PC-3 (cell line): ENCODE measurements around the gene EZR. TPM values are rescaled to one million over a fixed set of nuclear protein-coding genes. Genes with fewer than 3 reads are reported as not detected.

Source experiments
- ATAC-seq: fragments of 200-7000 bp; cut with Tn5 transposase; 2 replicates; pipeline ENCODE4 v1.9.1; 2020; ENCODE audit warnings: mild to moderate bottlenecking, moderate library complexity
- BruUV-seq: library from RNA; stranded (reverse); fragments of 400-500 nt; replicated peaks from 2 replicates; lab custom pipeline; 2021; lab: Mats Ljungman, UMichigan
- CTCF ChIA-PET: fragments of 300-600 bp; sonication (Branson Sonifier 250); formaldehyde crosslinking; loops from one replicate; lab custom pipeline; 2022; ENCODE audit warnings: antibody characterized with exemption; lab: Charles Lee
- POLR2A ChIA-PET: fragments of 300-600 bp; sonication (Branson Sonifier 250); formaldehyde crosslinking; loops from one replicate; lab custom pipeline; 2022; ENCODE audit warnings: antibody characterized with exemption; ENCODE audit not compliant: unreplicated experiment; lab: Charles Lee
- DNase-seq: peaks from one replicate; pipeline ENCODE4 v3.0.0-alpha.2; 2015
- H2AFZ ChIP-seq: fragments of 300-600 bp; sonication (generic); 2 replicates; pipeline ENCODE4 v1.6.0; 2016; ENCODE audit warnings: antibody characterized with exemption, low read length
- H3F3A ChIP-seq: fragments of 300-600 bp; sonication (generic); one replicate; pipeline ENCODE4 v1.6.0; 2017; ENCODE audit warnings: antibody characterized with exemption, low read length, control low read depth, mild to moderate bottlenecking; ENCODE audit not compliant: unreplicated experiment
- H3K27ac ChIP-seq: fragments of 300-600 bp; sonication (generic); 2 replicates; pipeline ENCODE4 v1.5.1; 2016; ENCODE audit warnings: mild to moderate bottlenecking, low read length
- H3K27me3 ChIP-seq: fragments of 300-600 bp; sonication (generic); 2 replicates; pipeline ENCODE4 v1.6.1; 2016; ENCODE audit warnings: low read length, mixed read lengths
- H3K36me3 ChIP-seq: fragments of 300-600 bp; sonication (generic); 2 replicates; pipeline ENCODE4 v1.6.1; 2016; ENCODE audit warnings: low read depth, mixed run types, low read length, mixed read lengths
- H3K4me1 ChIP-seq: fragments of 300-600 bp; sonication (generic); 2 replicates; pipeline ENCODE4 v1.5.1; 2016; ENCODE audit warnings: low read length; ENCODE audit not compliant: insufficient read depth
- H3K4me2 ChIP-seq: fragments of 300-600 bp; sonication (generic); 2 replicates; pipeline ENCODE4 v1.6.0; 2016; ENCODE audit warnings: low read length
- H3K4me3 ChIP-seq: fragments of 300-600 bp; sonication (generic); 2 replicates; pipeline ENCODE4 v1.5.1; 2016; ENCODE audit warnings: mild to moderate bottlenecking, low read length, mixed read lengths
- H3K79me2 ChIP-seq: fragments of 300-600 bp; sonication (generic); 2 replicates; pipeline ENCODE4 v1.6.1; 2017; ENCODE audit warnings: low read length, mixed read lengths
- H3K9ac ChIP-seq: fragments of 300-600 bp; sonication (generic); 2 replicates; pipeline ENCODE4 v1.6.0; 2016; ENCODE audit warnings: mild to moderate bottlenecking, low read length
- H3K9me2 ChIP-seq: fragments of 300-600 bp; sonication (generic); replicated peaks from 2 replicates; pipeline ENCODE4 v1.6.1; 2016; ENCODE audit warnings: mixed run types, low read length, mixed read lengths
- H3K9me3 ChIP-seq: fragments of 300-600 bp; sonication (generic); 2 replicates; pipeline ENCODE4 v1.6.1; 2016; ENCODE audit warnings: low read length, mixed read lengths
- H4K20me1 ChIP-seq: fragments of 300-600 bp; sonication (generic); 2 replicates; pipeline ENCODE4 v1.6.1; 2016; ENCODE audit warnings: low read length, mixed read lengths
- EZH2 ChIP-seq: fragments of 300-600 bp; sonication (generic); IDR thresholded peaks from one replicate; pipeline ENCODE4 v1.6.1; 2017; ENCODE audit warnings: antibody characterized with exemption, mild to moderate bottlenecking, low read length; ENCODE audit not compliant: unreplicated experiment
- EZH2phosphoT487 ChIP-seq: fragments of 300-600 bp; sonication (generic); IDR thresholded peaks from 2 replicates; pipeline ENCODE4 v1.6.1; 2018; ENCODE audit warnings: mild to moderate bottlenecking, antibody characterized with exemption, low read length, borderline replicate concordance
- intact Hi-C: fragments of 100-400 bp; cut with micrococcal nuclease; formaldehyde crosslinking; loops from 2 replicates; pipeline ENCODE4 v1.9.0; 2023
- total RNA-seq: library from RNA; depleted of rRNA; stranded (reverse); fragments of >200 nt; gene quantifications from 2 replicates; pipeline ENCODE4 v1.2.3, GENCODE V29; 2014
- TF ChIP-seq, protein P1 (sequence below): fragments of 300-600 bp; sonication (generic); conservative IDR thresholded peaks from 2 replicates; pipeline ENCODE4 v1.5.1; 2017; ENCODE audit warnings: antibody characterized with exemption, low read depth, mild to moderate bottlenecking, low read length

The EZR gene
- total RNA-seq, 1 experiment from 2014 or later = 182 TPM

DNA sequence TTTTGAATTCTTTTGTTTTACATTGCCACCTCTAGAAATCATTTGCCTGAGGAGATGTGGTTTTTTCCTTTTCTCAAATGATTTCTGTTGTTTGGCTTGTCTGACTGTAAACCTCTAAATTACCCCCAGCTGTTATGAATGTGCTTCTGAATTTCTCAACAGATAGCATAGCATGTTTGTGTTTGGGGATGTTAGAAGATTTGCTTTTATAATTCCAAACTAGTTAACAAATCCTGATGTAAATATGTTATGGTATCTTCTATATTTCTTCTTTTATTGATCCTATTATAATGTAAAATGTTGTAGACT lies 31.6 kb upstream of the EZR start:
- H3K9ac ChIP-seq = peak overlapping the region; percentile 96
- H3K9me3 ChIP-seq = no peaks in the 10 kb centered on the region
- CTCF ChIA-PET = no interaction called here
- peak; percentile 6 for DNase-seq
- no peaks in the 10 kb centered on the region for H4K20me1 ChIP-seq
- peak overlapping the region; percentile 99 for H3K27ac ChIP-seq
- no peak overlapping the region for H2AFZ ChIP-seq
- H3F3A ChIP-seq = no peaks in the 10 kb centered on the region
- no TSS peak for BruUV-seq
- H3K4me3 ChIP-seq = peak overlapping the region; percentile 60; the same call in 1 of the 2 replicates
- H3K79me2 ChIP-seq = peaks cover 11% of the 10 kb centered on the region
- H3K4me1 ChIP-seq = peaks cover 61% of the 10 kb centered on the region
- H3K27me3 ChIP-seq = no peaks in the 10 kb centered on the region
- no peak for ATAC-seq
- POLR2A ChIA-PET = interaction anchor here (1.1 kb wide), 1 partner anchor 32 kb away, joined by 7 read pairs; the partner anchor contains the start of gene EZR
- no peaks in the 10 kb centered on the region for H3K36me3 ChIP-seq
- no peaks in the 10 kb centered on the region for H3K9me2 ChIP-seq
- H3K4me2 ChIP-seq = peak overlapping the region; percentile 89
- intact Hi-C loops = loop anchor here (1.0 to 10.0 kb wide), 3 partner anchors 31 to 208 kb away; partner anchors contain the start of genes DYNLT1 and EZR
- TF ChIP-seq EZH2 (no peak), EZH2phosphoT487 (no peak)
- TF ChIP-seq, protein P1, sequence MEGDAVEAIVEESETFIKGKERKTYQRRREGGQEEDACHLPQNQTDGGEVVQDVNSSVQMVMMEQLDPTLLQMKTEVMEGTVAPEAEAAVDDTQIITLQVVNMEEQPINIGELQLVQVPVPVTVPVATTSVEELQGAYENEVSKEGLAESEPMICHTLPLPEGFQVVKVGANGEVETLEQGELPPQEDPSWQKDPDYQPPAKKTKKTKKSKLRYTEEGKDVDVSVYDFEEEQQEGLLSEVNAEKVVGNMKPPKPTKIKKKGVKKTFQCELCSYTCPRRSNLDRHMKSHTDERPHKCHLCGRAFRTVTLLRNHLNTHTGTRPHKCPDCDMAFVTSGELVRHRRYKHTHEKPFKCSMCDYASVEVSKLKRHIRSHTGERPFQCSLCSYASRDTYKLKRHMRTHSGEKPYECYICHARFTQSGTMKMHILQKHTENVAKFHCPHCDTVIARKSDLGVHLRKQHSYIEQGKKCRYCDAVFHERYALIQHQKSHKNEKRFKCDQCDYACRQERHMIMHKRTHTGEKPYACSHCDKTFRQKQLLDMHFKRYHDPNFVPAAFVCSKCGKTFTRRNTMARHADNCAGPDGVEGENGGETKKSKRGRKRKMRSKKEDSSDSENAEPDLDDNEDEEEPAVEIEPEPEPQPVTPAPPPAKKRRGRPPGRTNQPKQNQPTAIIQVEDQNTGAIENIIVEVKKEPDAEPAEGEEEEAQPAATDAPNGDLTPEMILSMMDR = no peak

- Histone ChIP-seq H3K27me3 (no peaks in the 10 kb centered on the region), H3K27ac (peak overlapping the region; percentile 99), H3K9me2 (no peaks in the 10 kb centered on the region), H3K4me3 (peak overlapping the region; percentile 60), H3F3A (no peaks in the 10 kb centered on the region), H3K4me1 (peaks cover 61% of the 10 kb centered on the region), H2AFZ (no peak overlapping the region), H4K20me1 (no peaks in the 10 kb centered on the region), H3K9me3 (no peaks in the 10 kb centered on the region), H3K4me2 (peak overlapping the region; percentile 89), H3K9ac (peak overlapping the region; percentile 96), H3K36me3 (no peaks in the 10 kb centered on the region), H3K79me2 (peaks cover 11% of the 10 kb centered on the region)
- ChIA-PET CTCF (no interaction called here), POLR2A (interaction anchor here (1.1 kb wide), 1 partner anchor 31 kb away, joined by 7 read pairs; the partner anchor contains the start of gene EZR)
- TF ChIP-seq EZH2phosphoT487 (no peak), EZH2 (no peak)
- TF ChIP-seq, protein P1 = no peak
- ATAC-seq (peak; percentile 52), DNase-seq (peak; percentile 97)
- BruUV-seq = TSS peak; percentile 53
- intact Hi-C loops = loop anchor here (1.0 to 10.0 kb wide), 3 partner anchors 31 to 208 kb away; partner anchors contain the start of genes DYNLT1 and EZR
Observed at GRCh38 chr6:158849899-158850806, 31.0 kb upstream of the EZR start.

- ATAC-seq (no peak), DNase-seq (peak; percentile 13)
- Histone ChIP-seq H3K36me3 (no peaks in the 10 kb centered on the region), H3F3A (no peaks in the 10 kb centered on the region), H3K4me3 (no peak overlapping the region), H3K9ac (peak overlapping the region; percentile 96), H3K4me1 (peaks cover 46% of the 10 kb centered on the region), H3K27ac (peak overlapping the region; percentile 99), H4K20me1 (no peaks in the 10 kb centered on the region), H2AFZ (no peak overlapping the region), H3K79me2 (peaks cover 11% of the 10 kb centered on the region), H3K4me2 (no peak overlapping the region), H3K9me3 (no peaks in the 10 kb centered on the region), H3K27me3 (no peaks in the 10 kb centered on the region), H3K9me2 (no peaks in the 10 kb centered on the region)
- no peak for TF ChIP-seq EZH2phosphoT487
- TF ChIP-seq, protein P1 = no peak
- no peak for TF ChIP-seq EZH2
- ChIA-PET POLR2A (no interaction called here), CTCF (no interaction called here)
- BruUV-seq = no TSS peak
- intact Hi-C loops = no loop called here
Observed at GRCh38 chr6:158848490-158848895, 29.3 kb upstream of the EZR start.
